ENCODE data around the gene SHD. TPM values are rescaled to one million over a fixed set of nuclear protein-coding genes. Genes with fewer than 3 reads are reported as not detected.

SHD gene
- total RNA-seq, 1 experiment from 2014 or later = 0.46 TPM

GRCh38 chr19:4320419-4320818 is 41.4 kb downstream of the SHD start:
- in situ Hi-C loops (cut with HindIII; ENCODE audit: low pct_unique_long_range_greater_than_20kb, low sequenced_read_pairs) (no loop called here), intact Hi-C loops (cut with micrococcal nuclease; ENCODE audit: unreplicated experiment) (no loop called here)
- H3K4me3 ChIP-seq (ENCODE audit: low read depth in 2 of 2, low read length in 2 of 2) = no peak overlapping the region
- H3K27ac ChIP-seq (ENCODE audit: low read length) = no peak overlapping the region
- no TSS peak for BruUV-seq (replicated peaks)
- H3K36me3 ChIP-seq (ENCODE audit: control insufficient read depth, insufficient read depth, low read length) = no peaks in the 10 kb centered on the region
- ATAC-seq (no peak), DNase-seq (ENCODE audit: low read depth, low spot score) (no peak)
- H3K27me3 ChIP-seq (ENCODE audit: control insufficient read depth, insufficient read depth, low read length) = no peaks in the 10 kb centered on the region
- TF ChIP-seq, protein P1, sequence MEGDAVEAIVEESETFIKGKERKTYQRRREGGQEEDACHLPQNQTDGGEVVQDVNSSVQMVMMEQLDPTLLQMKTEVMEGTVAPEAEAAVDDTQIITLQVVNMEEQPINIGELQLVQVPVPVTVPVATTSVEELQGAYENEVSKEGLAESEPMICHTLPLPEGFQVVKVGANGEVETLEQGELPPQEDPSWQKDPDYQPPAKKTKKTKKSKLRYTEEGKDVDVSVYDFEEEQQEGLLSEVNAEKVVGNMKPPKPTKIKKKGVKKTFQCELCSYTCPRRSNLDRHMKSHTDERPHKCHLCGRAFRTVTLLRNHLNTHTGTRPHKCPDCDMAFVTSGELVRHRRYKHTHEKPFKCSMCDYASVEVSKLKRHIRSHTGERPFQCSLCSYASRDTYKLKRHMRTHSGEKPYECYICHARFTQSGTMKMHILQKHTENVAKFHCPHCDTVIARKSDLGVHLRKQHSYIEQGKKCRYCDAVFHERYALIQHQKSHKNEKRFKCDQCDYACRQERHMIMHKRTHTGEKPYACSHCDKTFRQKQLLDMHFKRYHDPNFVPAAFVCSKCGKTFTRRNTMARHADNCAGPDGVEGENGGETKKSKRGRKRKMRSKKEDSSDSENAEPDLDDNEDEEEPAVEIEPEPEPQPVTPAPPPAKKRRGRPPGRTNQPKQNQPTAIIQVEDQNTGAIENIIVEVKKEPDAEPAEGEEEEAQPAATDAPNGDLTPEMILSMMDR (IDR thresholded peaks at IDR 0.05) = no peak
- TF ChIP-seq SIN3A (IDR thresholded peaks at IDR 0.05; ENCODE audit: borderline replicate concordance, insufficient read depth, low read depth, low read length) = no peak
- TF ChIP-seq POLR2AphosphoS5 (IDR thresholded peaks at IDR 0.05; ENCODE audit: low read depth, low read length) = no peak
- no peak for TF ChIP-seq TCF7L2 (IDR thresholded peaks at IDR 0.05; ENCODE audit: low read depth, low read length)
- no peak for TF ChIP-seq REST (IDR thresholded peaks at IDR 0.05; ENCODE audit: insufficient read depth in 1 of 2, low read depth in 2 of 2, low read length in 1 of 2)
- ChIA-PET POLR2A (interaction anchor here (0.5 to 0.6 kb wide), 2 partner anchors 530 to 620 kb away, joined by 4 to 7 read pairs; no protein-coding TSS in a partner anchor), CTCF (interaction anchor here (1.0 kb wide), 1 partner anchor 53 kb away, joined by 9 read pairs; no protein-coding TSS in a partner anchor)
- no peaks in the 10 kb centered on the region for H3K9me3 ChIP-seq (ENCODE audit: control insufficient read depth, insufficient read depth, low read depth, low read length)
- no peaks in the 10 kb centered on the region for H3K4me1 ChIP-seq (ENCODE audit: control insufficient read depth, insufficient read depth, low read length)

DNA sequence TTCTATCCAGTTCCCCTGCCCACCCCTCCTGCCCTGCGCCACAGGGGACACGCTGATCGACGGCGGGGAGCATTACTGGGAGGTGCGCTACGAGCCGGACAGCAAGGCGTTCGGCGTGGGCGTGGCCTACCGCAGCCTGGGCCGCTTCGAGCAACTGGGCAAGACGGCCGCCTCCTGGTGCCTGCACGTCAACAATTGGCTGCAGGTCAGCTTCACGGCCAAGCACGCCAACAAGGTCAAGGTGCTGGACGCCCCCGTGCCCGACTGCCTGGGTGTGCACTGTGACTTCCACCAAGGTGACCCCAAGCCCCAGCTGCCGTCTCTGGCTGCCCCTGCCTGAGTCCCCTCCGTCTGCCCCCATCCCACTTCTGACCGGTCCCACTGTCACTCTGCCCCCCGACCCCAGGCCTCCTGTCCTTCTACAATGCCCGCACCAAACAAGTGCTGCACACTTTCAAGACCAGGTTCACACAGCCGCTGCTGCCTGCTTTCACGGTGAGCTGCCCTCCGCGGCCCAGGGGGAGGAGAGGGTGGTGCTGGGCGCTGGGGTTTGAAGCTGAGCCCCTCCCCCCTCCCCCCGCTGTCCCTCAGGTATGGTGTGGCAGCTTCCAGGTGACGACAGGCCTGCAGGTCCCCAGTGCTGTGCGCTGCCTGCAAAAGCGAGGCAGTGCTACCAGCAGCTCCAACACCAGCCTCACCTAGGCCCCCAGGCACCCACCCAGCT is 44.0 kb downstream of the SHD start:
- no TSS peak for BruUV-seq (replicated peaks)

More for the DNA sequence above, 44.0 kb downstream of the SHD start:
- TF ChIP-seq TCF7L2 (IDR thresholded peaks at IDR 0.05; ENCODE audit: low read depth, low read length) (no peak), POLR2AphosphoS5 (IDR thresholded peaks at IDR 0.05; ENCODE audit: low read depth, low read length) (no peak), REST (IDR thresholded peaks at IDR 0.05; ENCODE audit: insufficient read depth in 1 of 2, low read depth in 2 of 2, low read length in 1 of 2) (no peak), SIN3A (IDR thresholded peaks at IDR 0.05; ENCODE audit: borderline replicate concordance, insufficient read depth, low read depth, low read length) (no peak)
- TF ChIP-seq, protein P1 (IDR thresholded peaks at IDR 0.05) = no peak
- DNase-seq (ENCODE audit: low read depth, low spot score) = no peak
- H3K27me3 ChIP-seq (ENCODE audit: control insufficient read depth, insufficient read depth, low read length) = no peaks in the 10 kb centered on the region
- H3K27ac ChIP-seq (ENCODE audit: low read length) = no peak overlapping the region
- H3K36me3 ChIP-seq (ENCODE audit: control insufficient read depth, insufficient read depth, low read length) = no peaks in the 10 kb centered on the region
- ATAC-seq = peak; percentile 66
- CTCF ChIA-PET = no interaction called here
- intact Hi-C loops (cut with micrococcal nuclease; ENCODE audit: unreplicated experiment) = no loop called here
- in situ Hi-C loops (cut with HindIII; ENCODE audit: low pct_unique_long_range_greater_than_20kb, low sequenced_read_pairs) = no loop called here
- no peaks in the 10 kb centered on the region for H3K4me1 ChIP-seq (ENCODE audit: control insufficient read depth, insufficient read depth, low read length)
- H3K9me3 ChIP-seq (ENCODE audit: control insufficient read depth, insufficient read depth, low read depth, low read length) = no peaks in the 10 kb centered on the region
- no peak overlapping the region for H3K4me3 ChIP-seq (ENCODE audit: low read depth in 2 of 2, low read length in 2 of 2)
- POLR2A ChIA-PET = no interaction called here
